ENCODE measurements around the gene PKP1. TPM values are rescaled to one million over a fixed set of nuclear protein-coding genes. Genes with fewer than 3 reads are reported as not detected.
A peak's percentile ranks its signal among the peaks of the same experiment; 100 is the strongest.

PKP1 gene
- total and polyA plus RNA-seq, 2 of the 4 experiments (the other 2 are of a cell fraction) = 0.18 to 0.36 TPM

GRCh38 chr1:201252944-201253371 is 30.3 kb upstream of the PKP1 start:
- ChIA-PET CTCF (interaction anchor here (1.6 kb wide), 1 partner anchor 93 kb away, joined by 5 read pairs; no protein-coding TSS in a partner anchor), POLR2A (ENCODE audit: unreplicated experiment) (no interaction called here)
- no peak overlapping the region for H3K56ac ChIP-seq (ENCODE audit: extremely low read depth, insufficient read depth, low read length)
- no peak overlapping the region for H2BK20ac ChIP-seq (ENCODE audit: low read depth, low read length)
- H3K4me1 ChIP-seq (ENCODE audit: control insufficient read depth, insufficient read depth, low read length) = no peaks in the 10 kb centered on the region
- ATAC-seq (ENCODE audit: low read depth) = no peak
- in situ Hi-C loops (cut with MboI; ENCODE audit: low sequenced_read_pairs) (no loop called here), intact Hi-C loops (cut with micrococcal nuclease) (no loop called here), dilution Hi-C loops (cut with HindIII; ENCODE audit: low sequenced_read_pairs, unreplicated experiment) (no loop called here)
- H3K14ac ChIP-seq (replicated peaks; ENCODE audit: low read depth, low read length) = no peak overlapping the region
- H3K27me3 ChIP-seq (ENCODE audit: control insufficient read depth, insufficient read depth, low read length) = peaks cover 36% of the 10 kb centered on the region
- no peak overlapping the region for H3K4me3 ChIP-seq (ENCODE audit: insufficient read depth, low read depth, low read length)
- no peaks in the 10 kb centered on the region for H3K9me3 ChIP-seq (ENCODE audit: control insufficient read depth, insufficient read depth, low read length)
- H2BK120ac ChIP-seq (ENCODE audit: low read depth, low read length) = no peak overlapping the region
- no peak overlapping the region for H3K4me2 ChIP-seq (ENCODE audit: low read depth, low read length)
- no peak overlapping the region for H4K8ac ChIP-seq (ENCODE audit: low read depth in 2 of 2, low read length in 2 of 2)
- peak overlapping the region; percentile 58 for H2AFZ ChIP-seq (replicated peaks; ENCODE audit: low read length, poor library complexity)
- H4K91ac ChIP-seq (ENCODE audit: insufficient read depth, low read depth, low read length) = no peak overlapping the region
- no peak overlapping the region for H2AK9ac ChIP-seq (replicated peaks; ENCODE audit: low read depth, low read length, poor library complexity)
- no peak overlapping the region for H2AK5ac ChIP-seq (ENCODE audit: low read depth, low read length)
- H3K18ac ChIP-seq (ENCODE audit: low read depth, low read length) = no peak overlapping the region
- no peak for DNase-seq
- WGBS, 2 experiments (ENCODE audit: extremely low coverage in 2 of 2, insufficient read length in 1 of 2) = 88% methylated on average over 1 of the region's 6 CpGs; no CpG with 5 or more reads in 1 of the 2 experiments
- BruUV-seq (replicated peaks) = no TSS peak
- H3K9me1 ChIP-seq (ENCODE audit: insufficient read depth, low read length) = 0 out of 2 replicates have a peak, but pooled peaks cover 5% of the 10 kb centered on the region
- no peaks in the 10 kb centered on the region for H3K36me3 ChIP-seq (ENCODE audit: control insufficient read depth, insufficient read depth, low read length)
- no peak overlapping the region for H2BK15ac ChIP-seq (ENCODE audit: low read depth, low read length)
- H4K5ac ChIP-seq (ENCODE audit: low read depth, low read length) = no peak overlapping the region
- H3K27ac ChIP-seq (ENCODE audit: insufficient read depth, low read length) = no peak overlapping the region
- no peak overlapping the region for H3K23ac ChIP-seq (ENCODE audit: low read depth, low read length)
- no peaks in the 10 kb centered on the region for H3K79me1 ChIP-seq (ENCODE audit: low read depth in 1 of 2, low read length in 2 of 2)
- H2BK5ac ChIP-seq (ENCODE audit: low read depth, low read length, poor library complexity, severe bottlenecking) = no peak overlapping the region
- H4K20me1 ChIP-seq (ENCODE audit: insufficient read depth, low read length) = no peaks in the 10 kb centered on the region
- TF ChIP-seq CTCF (conservative IDR thresholded peaks at IDR 0.05; ENCODE audit: low read depth, low read length) (no peak), MAFK (IDR thresholded peaks at IDR 0.05; ENCODE audit: low read depth, low read length) (no peak), FOS (IDR thresholded peaks at IDR 0.05; ENCODE audit: low read depth, low read length) (no peak), CEBPB (IDR thresholded peaks at IDR 0.05; ENCODE audit: low read depth, low read length) (no peak), BHLHE40 (IDR thresholded peaks at IDR 0.05; ENCODE audit: low read depth, low read length) (no peak), MXI1 (IDR thresholded peaks at IDR 0.05; ENCODE audit: borderline replicate concordance, low read depth, low read length) (no peak), CHD1 (IDR thresholded peaks at IDR 0.05; ENCODE audit: low read depth, low read length) (no peak), RCOR1 (IDR thresholded peaks at IDR 0.05; ENCODE audit: insufficient replicate concordance, low read length) (no peak), RAD21 (IDR thresholded peaks at IDR 0.05; ENCODE audit: low read length) (no peak)
- H3K4ac ChIP-seq (ENCODE audit: low read depth, low read length) = no peak overlapping the region
- no peak overlapping the region for H3K9ac ChIP-seq (ENCODE audit: low read depth, low read length)

All from IMR-90 (cell line).